ENCODE results near the gene FN1.

Gene FN1

DNA sequence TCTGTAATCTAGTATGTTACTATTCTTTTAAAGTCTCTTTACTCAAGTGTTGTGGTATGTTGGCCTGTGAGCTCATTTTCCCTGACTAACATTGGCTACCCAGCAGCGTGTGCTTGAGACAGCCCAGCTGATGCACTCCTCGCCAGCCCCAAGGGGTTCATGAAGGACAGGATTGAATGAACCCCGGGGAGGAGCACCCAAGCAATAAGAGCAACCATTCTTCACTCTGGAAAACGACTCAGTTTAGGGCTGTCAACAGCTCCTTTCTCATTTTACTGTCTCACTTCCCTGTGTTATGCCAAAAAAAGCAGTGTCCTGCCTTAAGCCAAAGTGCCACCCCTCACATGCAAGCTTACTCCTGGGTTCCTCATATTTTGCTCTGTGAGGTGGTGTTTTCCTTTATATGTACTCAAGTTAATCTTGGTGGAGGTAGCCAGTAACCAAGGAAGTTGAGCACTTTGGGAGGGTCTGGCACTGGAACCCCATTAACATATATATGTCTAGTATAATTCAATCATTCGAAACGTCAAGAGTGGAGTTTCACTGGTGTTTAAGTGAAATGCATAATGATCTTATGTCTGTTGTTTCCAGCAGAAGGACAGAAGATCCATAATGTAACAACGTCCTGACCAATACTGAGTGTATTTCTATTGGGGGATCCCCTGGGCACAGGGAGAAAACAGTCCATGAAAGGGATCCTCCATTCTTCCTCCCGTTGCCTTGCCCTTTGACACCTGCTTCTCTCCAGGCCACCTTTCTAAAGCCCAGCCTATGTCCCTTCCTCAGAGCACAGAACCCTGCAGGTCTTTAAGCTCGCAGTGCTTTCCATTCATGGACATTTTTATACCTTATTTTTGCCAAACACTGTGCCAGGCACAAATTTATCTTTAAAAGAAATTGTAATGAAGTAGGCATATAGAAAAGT, 80.8 kb downstream of the FN1 start:
- TF ChIP-seq EZH2 (optimal IDR thresholded peaks at IDR 0.05; ENCODE audit: low read depth, low read length): no peak
- TF ChIP-seq EZH2phosphoT487 (IDR thresholded peaks at IDR 0.05; ENCODE audit: low read length): no peak
- no peak for TF ChIP-seq CTCF (IDR thresholded peaks at IDR 0.05; ENCODE audit: low read length)
- DNase-seq: no peak
- no peak overlapping the region for H3K27ac ChIP-seq (ENCODE audit: low read length)
- H3K9me2 ChIP-seq (replicated peaks; ENCODE audit: insufficient read depth, low read length): no peaks in the 10 kb centered on the region
- no peaks in the 10 kb centered on the region for H3K9me3 ChIP-seq (replicated peaks; ENCODE audit: insufficient read depth, low read length)
- H3K79me2 ChIP-seq (ENCODE audit: low read length): no peaks in the 10 kb centered on the region
- H3K4me3 ChIP-seq (ENCODE audit: low read length): no peak overlapping the region
- H3K27me3 ChIP-seq (replicated peaks; ENCODE audit: insufficient read depth, low read length): no peaks in the 10 kb centered on the region
- H3K4me2 ChIP-seq (ENCODE audit: low read depth, low read length): no peak overlapping the region
- H3F3A ChIP-seq (ENCODE audit: insufficient read depth, low read length): no peaks in the 10 kb centered on the region
- H3K4me1 ChIP-seq (ENCODE audit: low read length): no peaks in the 10 kb centered on the region
- no peaks in the 10 kb centered on the region for H3K36me3 ChIP-seq (replicated peaks; ENCODE audit: insufficient read depth, low read length)
- H4K20me1 ChIP-seq (ENCODE audit: insufficient read depth, low read length): no peaks in the 10 kb centered on the region
- no peak overlapping the region for H2AFZ ChIP-seq (ENCODE audit: low read length)
- H3K9ac ChIP-seq (ENCODE audit: low read length): no peak overlapping the region

- Histone ChIP-seq H3K4me3 (ENCODE audit: low read length) (no peak overlapping the region), H3K27me3 (replicated peaks; ENCODE audit: insufficient read depth, low read length) (no peaks in the 10 kb centered on the region), H3K4me1 (ENCODE audit: low read length) (no peaks in the 10 kb centered on the region), H3K36me3 (replicated peaks; ENCODE audit: insufficient read depth, low read length) (peaks cover 6% of the 10 kb centered on the region; the same call in 1 of the 2 replicates), H4K20me1 (ENCODE audit: insufficient read depth, low read length) (no peaks in the 10 kb centered on the region), H3K9me3 (replicated peaks; ENCODE audit: insufficient read depth, low read length) (no peaks in the 10 kb centered on the region), H3F3A (ENCODE audit: insufficient read depth, low read length) (no peaks in the 10 kb centered on the region), H3K4me2 (ENCODE audit: low read depth, low read length) (no peak overlapping the region), H3K27ac (ENCODE audit: low read length) (no peak overlapping the region), H3K79me2 (ENCODE audit: low read length) (no peaks in the 10 kb centered on the region), H2AFZ (ENCODE audit: low read length) (no peak overlapping the region), H3K9me2 (replicated peaks; ENCODE audit: insufficient read depth, low read length) (no peaks in the 10 kb centered on the region), H3K9ac (ENCODE audit: low read length) (no peak overlapping the region)
- TF ChIP-seq EZH2phosphoT487 (IDR thresholded peaks at IDR 0.05; ENCODE audit: low read length): no peak
- TF ChIP-seq CTCF (IDR thresholded peaks at IDR 0.05; ENCODE audit: low read length): no peak
- TF ChIP-seq EZH2 (optimal IDR thresholded peaks at IDR 0.05; ENCODE audit: low read depth, low read length): no peak
- DNase-seq: no peak
These were observed 83.3 kb downstream of the FN1 start for GRCh38 chr2:215352602-215353001.

DNA sequence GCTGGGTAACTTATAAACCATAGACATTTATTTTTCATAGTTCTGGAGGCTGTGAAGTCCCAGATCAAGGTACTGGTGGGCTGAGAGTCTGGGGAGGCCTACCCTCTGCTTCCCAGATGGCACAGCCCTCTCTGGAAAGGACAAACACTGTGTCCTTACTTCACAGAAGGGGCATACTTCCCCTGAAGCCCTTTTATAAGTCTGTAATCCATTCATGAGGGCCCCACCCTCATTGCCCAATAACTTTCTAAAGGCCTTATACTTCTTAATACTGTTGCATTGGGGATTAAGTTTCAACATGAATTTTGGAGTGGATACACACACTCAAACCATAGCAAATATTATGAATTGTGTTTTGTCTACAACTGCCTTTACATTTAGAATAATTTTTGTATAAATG, 88.0 kb downstream of the FN1 start:
- Histone ChIP-seq H3K9ac (ENCODE audit: low read length) (no peak overlapping the region), H3K27me3 (replicated peaks; ENCODE audit: insufficient read depth, low read length) (no peaks in the 10 kb centered on the region), H3K9me2 (replicated peaks; ENCODE audit: insufficient read depth, low read length) (no peaks in the 10 kb centered on the region), H3F3A (ENCODE audit: insufficient read depth, low read length) (no peaks in the 10 kb centered on the region), H3K27ac (ENCODE audit: low read length) (no peak overlapping the region), H3K4me2 (ENCODE audit: low read depth, low read length) (no peak overlapping the region), H3K9me3 (replicated peaks; ENCODE audit: insufficient read depth, low read length) (no peaks in the 10 kb centered on the region), H3K79me2 (ENCODE audit: low read length) (no peaks in the 10 kb centered on the region), H3K4me1 (ENCODE audit: low read length) (no peaks in the 10 kb centered on the region), H3K4me3 (ENCODE audit: low read length) (no peak overlapping the region), H2AFZ (ENCODE audit: low read length) (no peak overlapping the region), H4K20me1 (ENCODE audit: insufficient read depth, low read length) (no peaks in the 10 kb centered on the region), H3K36me3 (replicated peaks; ENCODE audit: insufficient read depth, low read length) (peaks cover 24% of the 10 kb centered on the region)
- TF ChIP-seq EZH2phosphoT487 (IDR thresholded peaks at IDR 0.05; ENCODE audit: low read length) (no peak), EZH2 (optimal IDR thresholded peaks at IDR 0.05; ENCODE audit: low read depth, low read length) (no peak), CTCF (IDR thresholded peaks at IDR 0.05; ENCODE audit: low read length) (no peak)
- no peak for DNase-seq
